GM21390 (cell line): ENCODE measurements around the gene ETS1.

Experiments
- ATAC-seq: cut with Tn5 transposase; IDR thresholded peaks from one replicate; pipeline ENCODE4 v1.9.1; 2021; ENCODE audit not compliant: unreplicated experiment

Gene ETS1

GRCh38 chr11:128587415-128587814 is at the start of gene ETS1:
TSS of gene ETS1 (minus strand) at chr11:128587558. CDS start at chr11:128573130, 14,428 bp downstream.
- ATAC-seq: no peak

GRCh38 chr11:128634395-128634794 is 47.0 kb upstream of the ETS1 start:
- no peak for ATAC-seq

- no peak for ATAC-seq
These were observed 46.1 kb upstream of the ETS1 start for GRCh38 chr11:128633384-128633965.

- ATAC-seq: no peak
These were observed 44.9 kb upstream of the ETS1 start for GRCh38 chr11:128632141-128632791.

GRCh38 chr11:128630367-128631230 is 43.2 kb upstream of the ETS1 start:
- peak; percentile 65 for ATAC-seq

GRCh38 chr11:128629516-128630106 is 42.3 kb upstream of the ETS1 start:
- no peak for ATAC-seq

GRCh38 chr11:128628686-128629085 is 41.3 kb upstream of the ETS1 start:
- peak; percentile 25 for ATAC-seq

- peak; percentile 30 for ATAC-seq
These were observed 40.9 kb upstream of the ETS1 start for GRCh38 chr11:128628325-128628673.

- ATAC-seq: peak; percentile 35
These were observed 40.4 kb upstream of the ETS1 start for GRCh38 chr11:128627666-128628324.

GRCh38 chr11:128626913-128627665 is 39.7 kb upstream of the ETS1 start:
- no peak for ATAC-seq

GRCh38 chr11:128625746-128626145 is 38.4 kb upstream of the ETS1 start:
- ATAC-seq: no peak

GRCh38 chr11:128625326-128625725 is 38.0 kb upstream of the ETS1 start:
- no peak for ATAC-seq

- ATAC-seq: peak; percentile 40
These were observed 37.2 kb upstream of the ETS1 start for GRCh38 chr11:128624269-128625175.

- ATAC-seq: no peak
These were observed 35.7 kb upstream of the ETS1 start for GRCh38 chr11:128623091-128623490.

GRCh38 chr11:128621601-128622501 is 34.5 kb upstream of the ETS1 start:
- ATAC-seq: no peak

- no peak for ATAC-seq
These were observed 33.1 kb upstream of the ETS1 start for GRCh38 chr11:128620309-128621100.

GRCh38 chr11:128619540-128620308 is 32.4 kb upstream of the ETS1 start:
- no peak for ATAC-seq
